Skeletal muscle tissue (tissue), 4 donors: ENCODE results near the gene FAM180B. TPM values are rescaled to one million over a fixed set of nuclear protein-coding genes. Genes with fewer than 3 reads are reported as not detected.
A peak's percentile ranks its signal among the peaks of the same experiment; 100 is the strongest.

Experiments used
- H3K27ac ChIP-seq: one replicate; pipeline ENCODE4 v1.7.0; 2013; ENCODE audit warnings: mild to moderate bottlenecking, low read depth, low read length, inconsistent platforms
- H3K27me3 ChIP-seq, 3 donors: one replicate each; pipeline ENCODE4 v1.7.0; 2013; ENCODE audit warnings: low read length in 3 of 3; ENCODE audit not compliant: control insufficient read depth in 3 of 3, insufficient read depth in 3 of 3
- H3K36me3 ChIP-seq, 3 donors: one replicate each; pipeline ENCODE4 v1.7.0; 2013; ENCODE audit warnings: low read length in 3 of 3; ENCODE audit not compliant: control insufficient read depth in 3 of 3, insufficient read depth in 3 of 3
- H3K4me1 ChIP-seq, 3 donors: one replicate each; pipeline ENCODE4 v1.7.0; 2013; ENCODE audit warnings: low read length in 3 of 3, mild to moderate bottlenecking in 3 of 3; ENCODE audit not compliant: control insufficient read depth in 3 of 3, insufficient read depth in 3 of 3
- H3K4me3 ChIP-seq, 3 donors: one replicate each; pipeline ENCODE4 v1.7.0; 2013; ENCODE audit warnings: low read length in 3 of 3
- H3K9ac ChIP-seq, 3 donors: one replicate each; pipeline ENCODE4 v1.7.0; 2013; ENCODE audit warnings: low read length in 3 of 3, mild to moderate bottlenecking in 3 of 3, moderate library complexity in 2 of 3, low read depth in 1 of 3
- H3K9me3 ChIP-seq, 3 donors: one replicate each; pipeline ENCODE4 v1.7.0; 2013; ENCODE audit warnings: low read length in 3 of 3; ENCODE audit not compliant: control insufficient read depth in 3 of 3
- total RNA-seq: library from RNA; depleted of rRNA; stranded (reverse); fragments of >200 nt; gene quantifications from one replicate; pipeline ENCODE4 v1.2.3, GENCODE V29; 2014
- donor health status: Osteomylitis.

Gene FAM180B
- total RNA-seq, 1 donor from 2014 or later: 2.1 TPM

- Histone ChIP-seq H3K36me3 (peaks cover 6 to 11% (median 8%) of the 10 kb centered on the region in 3 donors), H3K27ac (peak within 1 kb of the TSS; percentile 85)
Observed at GRCh38 chr11:47565340-47566148, 20.9 kb upstream of the FAM180B start, which contains the start of gene PTPMT1. TSS of gene PTPMT1 (plus strand) at chr11:47565599. CDS start at chr11:47565623, 24 bp downstream.

GRCh38 chr11:47566149-47566698 lies 20.3 kb upstream of the FAM180B start:
- Histone ChIP-seq H3K9ac (peak overlapping the region; percentile 93 to 97 (median 96)), H3K9me3 (no peaks in the 10 kb centered on the region), H3K4me1 (peaks cover 5 to 23% (median 15%) of the 10 kb centered on the region in 3 donors), H3K27ac (peak overlapping the region; percentile 85), H3K36me3 (peaks cover 6 to 13% (median 11%) of the 10 kb centered on the region in 3 donors), H3K4me3 (peak overlapping the region; percentile 83 to 89 (median 84)), H3K27me3 (no peaks in the 10 kb centered on the region)

More at GRCh38 chr11:47565340-47566148, 20.9 kb upstream of the FAM180B start, which contains the start of gene PTPMT1:
- Histone ChIP-seq H3K27me3 (no peaks in the 10 kb centered on the region), H3K9me3 (no peaks in the 10 kb centered on the region), H3K4me1 (peaks cover 5 to 25% (median 12%) of the 10 kb centered on the region in 3 donors), H3K9ac (peak within 1 kb of the TSS; percentile 93 to 97 (median 96)), H3K4me3 (peak within 1 kb of the TSS; percentile 83 to 89 (median 84))

- H3K4me3 ChIP-seq: no peak overlapping the region
- peaks cover 17 to 33% (median 30%) of the 10 kb centered on the region in 3 donors for H3K4me1 ChIP-seq
- no peaks in the 10 kb centered on the region for H3K27me3 ChIP-seq
- H3K9ac ChIP-seq: no peak overlapping the region
- peaks cover 26 to 40% (median 28%) of the 10 kb centered on the region in 3 donors for H3K36me3 ChIP-seq
- H3K27ac ChIP-seq: no peak overlapping the region
- no peaks in the 10 kb centered on the region for H3K9me3 ChIP-seq
Observed at GRCh38 chr11:47569646-47570045, 16.8 kb upstream of the FAM180B start.

- H3K9me3 ChIP-seq: no peaks in the 10 kb centered on the region
- peaks cover 32 to 44% (median 34%) of the 10 kb centered on the region in 3 donors for H3K36me3 ChIP-seq
- H3K27me3 ChIP-seq: no peaks in the 10 kb centered on the region
- H3K27ac ChIP-seq: no peak overlapping the region
- H3K4me1 ChIP-seq: peaks cover 11 to 24% (median 24%) of the 10 kb centered on the region in 3 donors
- H3K9ac ChIP-seq: no peak overlapping the region
- H3K4me3 ChIP-seq: no peak overlapping the region
Observed at GRCh38 chr11:47570651-47571356, 15.7 kb upstream of the FAM180B start.

GRCh38 chr11:47571357-47571729 lies 15.1 kb upstream of the FAM180B start:
- Histone ChIP-seq H3K9me3 (no peaks in the 10 kb centered on the region), H3K36me3 (peaks cover 34 to 46% (median 35%) of the 10 kb centered on the region in 3 donors), H3K9ac (no peak overlapping the region), H3K27ac (no peak overlapping the region), H3K27me3 (no peaks in the 10 kb centered on the region), H3K4me3 (no peak overlapping the region), H3K4me1 (peaks cover 11 to 21% (median 19%) of the 10 kb centered on the region in 3 donors)

- Histone ChIP-seq H3K27me3 (no peaks in the 10 kb centered on the region), H3K9ac (peak overlapping the region in 1 of 3 donors; percentile 24), H3K9me3 (no peaks in the 10 kb centered on the region), H3K36me3 (peaks cover 34 to 49% (median 35%) of the 10 kb centered on the region in 3 donors), H3K4me3 (no peak overlapping the region), H3K4me1 (peaks cover 11 to 21% (median 17%) of the 10 kb centered on the region in 3 donors), H3K27ac (no peak overlapping the region)
Observed at GRCh38 chr11:47571895-47572294, 14.6 kb upstream of the FAM180B start.

- Histone ChIP-seq H3K9me3 (no peaks in the 10 kb centered on the region), H3K4me3 (no peak overlapping the region), H3K27me3 (no peaks in the 10 kb centered on the region), H3K4me1 (peaks cover 19 to 30% (median 26%) of the 10 kb centered on the region in 3 donors), H3K9ac (peak overlapping the region in 1 of 3 donors; percentile 14), H3K27ac (no peak overlapping the region), H3K36me3 (peaks cover 42 to 57% (median 44%) of the 10 kb centered on the region in 3 donors)
Observed at GRCh38 chr11:47572715-47573255, 13.7 kb upstream of the FAM180B start.

- Histone ChIP-seq H3K9ac (peak overlapping the region in 1 of 3 donors; percentile 40), H3K36me3 (peaks cover 42 to 57% (median 44%) of the 10 kb centered on the region in 3 donors), H3K4me1 (peaks cover 25 to 35% (median 32%) of the 10 kb centered on the region in 3 donors), H3K27ac (no peak overlapping the region), H3K4me3 (no peak overlapping the region), H3K9me3 (no peaks in the 10 kb centered on the region), H3K27me3 (no peaks in the 10 kb centered on the region)
Observed at GRCh38 chr11:47573321-47573720, 13.2 kb upstream of the FAM180B start.

- Histone ChIP-seq H3K9ac (peak overlapping the region in 2 of 3 donors; percentile 89 to 99), H3K36me3 (peaks cover 54 to 59% (median 56%) of the 10 kb centered on the region in 3 donors), H3K4me3 (peak overlapping the region; percentile 82 to 97 (median 97))
Observed at GRCh38 chr11:47577460-47578041, 8.9 kb upstream of the FAM180B start.

More at GRCh38 chr11:47577460-47578041, 8.9 kb upstream of the FAM180B start:
- Histone ChIP-seq H3K4me1 (peaks cover 36 to 50% (median 39%) of the 10 kb centered on the region in 3 donors), H3K27ac (no peak overlapping the region), H3K9me3 (no peaks in the 10 kb centered on the region), H3K27me3 (no peaks in the 10 kb centered on the region)
